Large intestine (tissue), 3 donors: ENCODE results near the gene CPT1B. TPM values are rescaled to one million over a fixed set of nuclear protein-coding genes. Genes with fewer than 3 reads are reported as not detected.
"Not testable (repeated sequence)": the region's sequence is repeated elsewhere in the genome, so short reads cannot be mapped to it uniquely, and the experiment has no call there.

Source experiments
- DNase-seq, 2 donors: peaks; one replicate each; pipeline versions ENCODE4 v3.0.0 to v3.0.0-alpha.2; 2013
- H3K27ac ChIP-seq: one replicate; pipeline ENCODE4 v1.5.1; 2013; ENCODE audit warnings: low read length
- H3K27me3 ChIP-seq: 2 replicates; pipeline ENCODE4 v1.6.1; 2013; ENCODE audit warnings: low read length; ENCODE audit not compliant: control insufficient read depth, insufficient read depth
- H3K36me3 ChIP-seq: 2 replicates; pipeline ENCODE4 v1.6.1; 2013; ENCODE audit warnings: low read length; ENCODE audit not compliant: control insufficient read depth, insufficient read depth
- H3K4me1 ChIP-seq: one replicate; pipeline ENCODE4 v1.6.1; 2013; ENCODE audit warnings: low read length; ENCODE audit not compliant: control insufficient read depth, insufficient read depth
- H3K4me3 ChIP-seq: one replicate; pipeline ENCODE4 v1.5.1; 2013; ENCODE audit warnings: low read length
- H3K9me3 ChIP-seq: one replicate; pipeline ENCODE4 v1.6.1; 2013; ENCODE audit warnings: mild to moderate bottlenecking, low read depth, low read length, moderate library complexity; ENCODE audit not compliant: control insufficient read depth
- WGBS: methylation state at CpG from one replicate; pipeline ENCODE4 v1.1.5; 2013; ENCODE audit warnings: low lambda C conversion rate; ENCODE audit not compliant: insufficient coverage; 5-methylcytosine and 5-hydroxymethylcytosine counted together
- polyA plus RNA-seq: library from polyadenylated mRNA; unstranded; fragments of 120-200 nt; gene quantifications from one replicate; pipeline ENCODE4 v1.2.1, GENCODE V29; 2013

The CPT1B gene
- polyA plus RNA-seq, 1 donor = 19.8 TPM

DNA sequence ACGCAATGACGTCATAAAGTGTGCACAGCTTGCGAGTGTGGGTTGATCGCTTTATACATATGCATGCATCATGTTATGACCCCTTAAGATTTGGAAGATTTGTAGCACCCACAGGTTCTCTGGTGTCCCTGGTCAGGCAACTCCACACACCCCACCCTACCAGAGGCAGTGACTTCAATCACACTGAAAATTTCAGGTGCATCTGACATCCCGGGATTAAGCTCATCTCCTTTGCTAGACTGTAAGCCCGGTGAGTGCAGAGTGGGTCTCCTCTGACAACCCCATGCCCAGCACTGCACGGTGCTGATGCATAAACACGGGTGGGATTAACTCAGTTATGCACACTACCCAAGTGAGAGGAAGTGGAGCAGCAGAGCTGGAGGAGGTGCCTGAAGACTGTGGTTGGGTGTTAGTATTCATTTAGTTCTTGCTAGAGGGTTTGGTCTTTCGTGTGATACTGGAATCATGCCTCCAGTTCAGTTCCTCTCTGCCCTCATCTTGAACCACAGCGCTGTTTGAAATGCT, 43.2 kb upstream of the CPT1B start:
- Histone ChIP-seq H3K4me1 (peaks cover 44% of the 10 kb centered on the region), H3K27me3 (no peaks in the 10 kb centered on the region), H3K27ac (no peak overlapping the region), H3K9me3 (no peaks in the 10 kb centered on the region), H3K36me3 (no peaks in the 10 kb centered on the region), H3K4me3 (no peak overlapping the region)
- DNase-seq = no peak
- no CpG with 5 or more reads among the region's 10 CpGs for WGBS

DNA sequence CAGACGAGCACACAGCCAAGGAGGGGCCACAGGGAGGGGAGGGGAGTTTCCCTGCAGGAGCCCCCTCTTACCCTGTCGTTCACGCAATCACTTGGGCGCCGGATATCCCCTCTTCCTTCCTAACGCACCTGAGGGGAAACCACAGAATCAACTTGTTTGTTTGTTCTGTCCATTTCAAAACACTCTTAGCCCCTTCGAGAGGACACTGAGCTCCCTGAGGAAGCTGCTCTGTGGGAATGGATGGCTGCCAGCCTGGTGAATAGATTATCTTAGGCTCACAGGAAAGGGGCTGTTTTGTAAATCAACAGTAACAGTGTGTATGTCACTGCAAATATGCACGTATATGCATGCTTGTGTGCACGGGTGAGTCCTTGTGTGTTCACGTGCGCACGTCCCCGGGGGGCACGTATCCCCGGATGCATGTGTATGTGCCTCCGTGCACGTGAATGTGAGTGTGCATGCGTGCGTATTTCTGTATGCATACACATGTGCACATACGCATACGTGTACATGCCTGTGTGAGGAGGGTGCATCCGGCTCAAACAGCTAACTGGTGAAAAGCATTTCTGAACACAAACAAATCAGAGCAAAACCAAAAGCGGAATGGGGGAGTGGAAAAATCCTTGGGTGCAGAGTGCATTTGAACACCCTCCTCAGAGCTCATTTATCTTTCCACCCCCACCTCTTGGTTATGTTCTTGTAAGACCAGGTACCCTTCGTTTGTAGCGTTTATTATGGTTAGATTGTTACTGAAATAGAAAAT, 42.5 kb upstream of the CPT1B start:
- Histone ChIP-seq H3K27me3 (no peaks in the 10 kb centered on the region), H3K4me3 (no peak overlapping the region), H3K4me1 (peaks cover 42% of the 10 kb centered on the region), H3K36me3 (no peaks in the 10 kb centered on the region), H3K9me3 (no peaks in the 10 kb centered on the region), H3K27ac (no peak overlapping the region)
- peak in 1 of 2 donors; percentile 72 for DNase-seq
- WGBS = 0% methylated on average over 2 of the region's 25 CpGs

DNA sequence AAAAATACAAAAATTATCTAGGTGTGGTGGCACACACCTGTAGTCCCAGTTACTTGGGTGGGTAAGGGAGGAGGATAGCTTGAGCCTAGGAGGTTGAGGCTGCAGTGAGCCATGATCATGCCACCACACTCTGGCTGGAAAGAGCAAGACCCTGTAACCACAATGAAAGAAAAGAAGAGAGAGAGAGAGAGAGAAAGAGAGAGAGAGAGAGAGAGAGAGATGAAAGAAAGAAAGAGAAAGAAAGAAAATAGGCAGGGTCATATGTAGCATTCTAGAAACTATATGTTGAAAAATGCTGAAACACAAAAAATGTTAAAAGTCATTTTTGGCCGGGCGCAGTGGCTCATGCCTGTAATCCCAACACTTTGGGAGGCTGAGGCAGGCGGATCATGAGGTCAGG, 36.1 kb upstream of the CPT1B start:
- WGBS = no CpG with 5 or more reads among the region's 3 CpGs
- H3K9me3 ChIP-seq, H3K4me1 ChIP-seq, DNase-seq, H3K36me3 ChIP-seq, H3K4me3 ChIP-seq, H3K27ac ChIP-seq: not testable (repeated sequence)
- H3K27me3 ChIP-seq = peaks cover 17% of the 10 kb centered on the region

DNA sequence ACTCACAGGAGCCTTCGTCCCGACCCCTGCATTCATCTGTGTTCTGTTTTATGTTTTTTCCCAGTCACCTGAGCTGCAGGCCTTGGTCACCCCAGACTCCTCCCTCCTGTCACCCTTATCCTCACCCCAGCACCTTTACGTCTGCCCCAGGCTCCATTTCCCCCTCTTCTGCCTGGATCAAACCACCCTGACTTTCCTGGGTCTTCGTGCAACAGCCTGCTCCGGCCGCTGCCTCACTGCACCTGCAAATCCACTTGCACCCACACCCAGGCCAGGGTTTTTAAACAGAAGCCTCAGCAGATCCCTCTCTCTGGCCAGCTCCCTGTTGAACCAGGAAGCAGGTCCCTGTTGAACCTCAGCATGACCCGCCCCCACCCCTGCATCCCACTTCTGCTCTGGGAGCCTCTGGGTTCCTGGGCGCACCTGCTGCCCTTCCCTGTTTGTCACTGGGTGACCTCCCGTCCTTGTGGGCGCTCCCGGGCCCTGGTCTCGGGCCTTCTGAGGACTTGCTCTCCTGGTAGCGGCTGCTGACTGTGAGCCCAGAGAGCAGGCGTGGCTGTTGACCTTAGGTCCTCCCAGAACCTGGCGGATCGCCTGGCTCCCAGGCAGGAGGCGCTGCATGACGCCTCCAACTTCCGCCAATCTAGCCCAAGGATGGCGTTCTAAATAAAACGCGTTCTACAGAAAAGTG, 35.2 kb upstream of the CPT1B start:
- H3K36me3 ChIP-seq = no peaks in the 10 kb centered on the region
- H3K4me3 ChIP-seq = no peak overlapping the region
- H3K9me3 ChIP-seq = no peaks in the 10 kb centered on the region
- no peak overlapping the region for H3K27ac ChIP-seq
- H3K27me3 ChIP-seq = peaks cover 20% of the 10 kb centered on the region
- WGBS = 67% methylated on average over 2 of the region's 22 CpGs
- H3K4me1 ChIP-seq = peaks cover 5% of the 10 kb centered on the region
- peak in 1 of 2 donors; percentile 67 for DNase-seq

DNA sequence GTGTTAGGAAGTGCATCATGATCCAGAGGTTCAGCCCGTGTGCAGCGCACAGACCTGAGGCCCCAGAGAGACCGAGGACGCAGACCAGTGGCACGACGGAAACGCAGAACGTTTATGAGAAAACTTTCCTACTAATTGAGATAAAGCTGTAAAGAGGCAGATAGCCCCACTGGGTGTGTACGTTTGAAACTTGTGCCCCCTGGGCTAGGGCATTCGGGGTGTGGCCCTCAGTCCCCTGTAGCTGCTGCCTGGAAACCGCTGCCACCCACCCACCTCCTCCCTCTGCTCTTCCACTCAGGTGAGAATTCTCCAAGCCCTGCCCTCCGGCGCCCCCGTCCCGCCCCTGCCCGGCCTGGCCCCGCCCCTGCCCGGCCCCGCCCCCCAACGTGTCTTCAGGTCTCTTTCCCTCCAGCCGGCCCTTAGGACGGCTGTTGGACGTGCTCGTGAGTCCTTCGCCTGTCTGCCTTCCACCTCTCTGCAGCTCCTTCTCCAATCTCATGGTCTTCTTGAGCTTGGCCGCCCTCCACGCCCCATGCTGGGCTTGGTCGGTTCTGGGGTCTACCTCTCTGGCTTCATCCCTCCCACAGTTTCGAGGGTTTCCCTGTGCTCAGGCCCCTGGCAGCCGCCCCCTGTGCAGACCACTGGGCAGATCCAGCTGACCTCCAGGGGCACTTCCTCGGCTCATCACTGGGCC, 34.4 kb upstream of the CPT1B start:
- peak in 1 of 2 donors; percentile 75 for DNase-seq
- peaks cover 24% of the 10 kb centered on the region for H3K27me3 ChIP-seq
- H3K4me1 ChIP-seq = peaks cover 5% of the 10 kb centered on the region
- WGBS = 30% methylated on average over 2 of the region's 31 CpGs
- no peak overlapping the region for H3K27ac ChIP-seq
- H3K4me3 ChIP-seq = no peak overlapping the region
- H3K9me3 ChIP-seq = no peaks in the 10 kb centered on the region
- H3K36me3 ChIP-seq = no peaks in the 10 kb centered on the region

DNA sequence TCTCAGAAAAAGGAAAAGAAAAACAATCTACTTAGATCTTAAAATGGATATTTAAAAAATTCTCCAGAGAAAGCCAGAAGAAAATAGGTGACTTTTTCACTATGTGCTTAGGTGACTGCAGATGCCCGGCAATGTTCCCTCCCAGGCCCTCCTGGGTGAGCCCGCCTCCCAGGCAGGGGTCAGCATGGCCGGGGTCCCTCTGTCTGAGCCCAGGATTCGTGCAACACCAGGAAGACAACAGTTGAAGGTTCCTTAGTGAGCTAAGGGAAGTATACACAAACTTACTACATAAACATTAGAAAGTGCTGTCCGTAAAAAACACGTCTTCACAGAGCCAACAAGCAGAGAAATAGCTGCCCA, 33.9 kb upstream of the CPT1B start:
- H3K4me3 ChIP-seq = no peak overlapping the region
- peaks cover 5% of the 10 kb centered on the region for H3K4me1 ChIP-seq
- WGBS = no CpG with 5 or more reads among the region's 6 CpGs
- peaks cover 27% of the 10 kb centered on the region for H3K27me3 ChIP-seq
- no peaks in the 10 kb centered on the region for H3K36me3 ChIP-seq
- no peak for DNase-seq
- no peaks in the 10 kb centered on the region for H3K9me3 ChIP-seq
- H3K27ac ChIP-seq = no peak overlapping the region

DNA sequence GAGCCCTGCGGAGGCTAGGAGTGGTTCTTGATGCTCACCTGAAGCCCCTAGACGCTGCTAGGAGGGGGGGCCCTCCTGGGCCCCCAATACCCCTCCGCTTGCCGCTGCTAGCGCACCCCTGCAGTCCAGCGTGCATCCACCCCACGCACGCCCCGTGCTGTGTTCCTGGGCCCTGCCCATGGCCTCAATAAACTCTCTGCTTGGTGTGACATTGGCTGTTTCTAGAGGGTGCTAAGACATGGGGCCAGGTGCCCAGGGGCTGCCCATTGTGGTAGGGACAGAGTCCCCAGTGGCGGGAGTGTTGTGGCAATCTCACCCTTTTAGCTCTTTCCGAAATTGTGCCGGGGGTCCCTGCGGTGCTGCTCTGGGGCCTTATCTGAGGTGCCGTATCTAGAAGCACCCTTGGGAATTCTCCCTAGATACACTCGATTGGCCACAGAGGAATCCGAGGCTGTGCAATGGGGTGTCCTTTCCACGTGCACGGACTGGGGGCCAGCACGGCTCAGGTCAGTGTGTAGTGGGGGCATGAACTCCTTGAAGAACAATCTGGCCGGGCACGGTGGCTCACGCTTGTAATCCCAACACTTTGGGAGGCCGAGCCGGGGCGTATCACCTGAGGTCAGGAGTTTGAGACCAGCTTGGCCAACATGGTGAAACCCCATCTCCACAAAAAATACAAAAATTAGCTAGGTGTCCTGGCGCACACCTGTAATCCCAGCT, 33.3 kb upstream of the CPT1B start:
- no peak for DNase-seq
- Histone ChIP-seq H3K4me3 (no peak overlapping the region), H3K27ac (no peak overlapping the region), H3K36me3 (no peaks in the 10 kb centered on the region), H3K27me3 (peaks cover 27% of the 10 kb centered on the region), H3K4me1 (peaks cover 5% of the 10 kb centered on the region), H3K9me3 (no peaks in the 10 kb centered on the region)
- no CpG with 5 or more reads among the region's 26 CpGs for WGBS

DNA sequence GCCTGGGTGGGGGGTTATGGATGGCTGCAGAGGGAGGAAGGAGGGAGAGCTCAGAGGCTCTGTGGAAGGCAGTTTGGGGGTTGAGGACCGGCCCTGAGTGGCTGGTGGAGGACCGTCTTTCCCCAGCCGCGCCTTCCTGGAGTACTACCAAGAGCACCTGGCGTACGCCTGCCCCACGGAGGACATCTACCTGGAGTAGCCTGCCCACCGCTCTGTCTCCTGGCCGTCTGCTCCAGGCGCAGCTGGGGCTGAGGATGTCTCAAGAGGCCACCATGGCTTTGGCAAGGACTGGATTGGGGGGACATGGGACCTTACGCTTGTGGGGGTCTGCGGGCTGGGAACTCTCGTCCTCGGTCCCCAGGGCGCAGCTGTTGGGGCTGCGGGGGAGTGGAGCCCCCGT, 32.4 kb upstream of the CPT1B start:
- no peak for DNase-seq
- Histone ChIP-seq H3K27me3 (peaks cover 36% of the 10 kb centered on the region), H3K4me1 (peaks cover 5% of the 10 kb centered on the region), H3K27ac (no peak overlapping the region), H3K9me3 (no peaks in the 10 kb centered on the region), H3K4me3 (no peak overlapping the region), H3K36me3 (no peaks in the 10 kb centered on the region)
- 83% methylated on average over 1 of the region's 17 CpGs for WGBS

DNA sequence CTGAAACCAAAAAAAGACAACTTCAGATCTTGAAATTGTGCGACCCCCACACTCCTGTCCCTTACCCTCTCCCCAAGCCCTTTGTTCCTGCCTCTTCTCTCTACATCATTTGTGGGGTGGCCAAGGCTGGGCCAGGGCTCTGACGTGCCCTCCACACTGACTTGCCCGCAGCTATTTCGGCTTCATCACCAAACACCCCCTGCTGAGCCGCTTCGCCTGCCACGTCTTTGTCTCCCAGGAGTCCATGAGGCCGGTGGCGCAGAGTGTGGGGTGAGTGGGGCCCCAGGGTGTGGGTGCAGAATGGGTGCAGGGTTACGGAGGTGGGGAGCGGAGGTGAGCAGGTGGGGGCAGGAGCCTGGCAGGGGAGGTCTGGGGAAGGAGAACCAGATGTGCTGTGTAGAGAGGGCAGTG, 31.8 kb upstream of the CPT1B start:
- H3K4me1 ChIP-seq = peaks cover 5% of the 10 kb centered on the region
- WGBS = no CpG with 5 or more reads among the region's 11 CpGs
- H3K36me3 ChIP-seq = no peaks in the 10 kb centered on the region
- no peaks in the 10 kb centered on the region for H3K9me3 ChIP-seq
- H3K4me3 ChIP-seq = no peak overlapping the region
- no peak for DNase-seq
- peaks cover 42% of the 10 kb centered on the region for H3K27me3 ChIP-seq
- H3K27ac ChIP-seq = no peak overlapping the region

DNA sequence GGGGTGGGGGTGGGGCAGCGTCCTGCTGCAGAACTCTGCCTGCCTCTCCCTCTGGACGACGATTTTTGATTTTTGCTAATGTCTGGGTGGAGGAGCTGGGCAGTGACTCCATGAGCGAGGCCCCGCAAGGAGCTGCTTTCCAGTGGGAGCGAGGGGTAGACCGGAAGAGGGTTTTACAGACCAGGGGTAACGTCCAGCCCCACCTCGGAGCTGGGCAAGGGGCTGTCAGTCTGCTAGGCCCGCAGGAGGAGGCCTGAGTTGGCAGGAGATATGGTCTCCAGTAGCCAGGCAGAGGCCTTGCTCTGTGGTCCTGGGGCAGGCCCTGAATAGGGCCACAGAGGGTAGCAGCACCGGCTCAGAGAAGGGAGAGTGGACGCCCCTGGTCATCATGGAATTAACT, 31.4 kb upstream of the CPT1B start:
- Histone ChIP-seq H3K4me3 (no peak overlapping the region), H3K27ac (no peak overlapping the region), H3K36me3 (no peaks in the 10 kb centered on the region), H3K9me3 (no peaks in the 10 kb centered on the region), H3K27me3 (peaks cover 46% of the 10 kb centered on the region), H3K4me1 (peaks cover 5% of the 10 kb centered on the region)
- no CpG with 5 or more reads among the region's 12 CpGs for WGBS
- no peak for DNase-seq
